GM19025 (cell line): Measurements from ENCODE around the gene UBR4.
A peak's percentile ranks its signal among the peaks of the same experiment; 100 is the strongest.
"Not testable (repeated sequence)": the region's sequence is repeated elsewhere in the genome, so short reads cannot be mapped to it uniquely, and the experiment has no call there.

Experiments
- ATAC-seq: cut with Tn5 transposase; IDR thresholded peaks from one replicate; pipeline ENCODE4 v1.9.1; 2021; ENCODE audit warnings: mild to moderate bottlenecking, low read depth, moderate library complexity; ENCODE audit not compliant: unreplicated experiment

The UBR4 gene

GRCh38 chr1:19220080-19220846 is 10.2 kb upstream of the UBR4 start:
- no peak for ATAC-seq

GRCh38 chr1:19219451-19219850 is 9.4 kb upstream of the UBR4 start:
- no peak for ATAC-seq

GRCh38 chr1:19216585-19216984 is 6.5 kb upstream of the UBR4 start:
- ATAC-seq, result not testable (repeated sequence)

DNA sequence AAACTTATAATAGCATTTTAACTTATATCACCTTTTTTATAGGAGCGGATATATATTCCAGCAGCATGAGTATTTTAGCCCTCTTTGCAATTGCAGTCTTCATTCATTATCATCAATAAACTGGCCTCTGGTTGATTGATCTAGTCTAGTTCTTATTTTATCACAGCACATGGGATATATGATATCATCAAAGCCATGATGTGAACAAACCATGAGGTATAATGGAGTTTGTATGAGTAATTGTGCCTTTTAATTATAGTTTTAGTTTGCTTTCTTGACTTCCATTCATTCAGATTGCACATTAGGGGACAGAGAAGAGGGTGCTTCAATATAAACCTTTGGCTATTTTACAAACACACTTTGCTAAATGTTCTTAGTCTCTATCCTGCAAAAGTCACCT is 3.5 kb upstream of the UBR4 start:
- ATAC-seq, result no peak

DNA sequence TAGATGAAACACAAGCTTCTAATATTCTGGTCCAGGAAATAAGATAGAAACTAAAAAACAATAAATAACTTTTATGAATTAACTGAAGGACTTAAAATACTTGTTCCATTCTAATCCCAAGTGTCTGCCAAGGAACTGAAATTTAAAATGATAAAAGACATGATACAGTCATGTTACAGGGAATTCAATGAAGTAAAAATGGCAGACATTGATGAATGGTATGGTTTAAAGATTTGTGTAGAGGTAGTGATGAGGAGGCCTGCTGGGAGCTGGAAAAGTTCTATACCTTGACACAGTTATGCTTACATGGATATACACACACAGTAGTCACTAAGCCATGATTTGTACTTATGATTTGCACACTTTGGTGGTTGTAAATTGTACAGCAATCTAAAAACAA is 2.1 kb upstream of the UBR4 start:
- ATAC-seq, result no peak

DNA sequence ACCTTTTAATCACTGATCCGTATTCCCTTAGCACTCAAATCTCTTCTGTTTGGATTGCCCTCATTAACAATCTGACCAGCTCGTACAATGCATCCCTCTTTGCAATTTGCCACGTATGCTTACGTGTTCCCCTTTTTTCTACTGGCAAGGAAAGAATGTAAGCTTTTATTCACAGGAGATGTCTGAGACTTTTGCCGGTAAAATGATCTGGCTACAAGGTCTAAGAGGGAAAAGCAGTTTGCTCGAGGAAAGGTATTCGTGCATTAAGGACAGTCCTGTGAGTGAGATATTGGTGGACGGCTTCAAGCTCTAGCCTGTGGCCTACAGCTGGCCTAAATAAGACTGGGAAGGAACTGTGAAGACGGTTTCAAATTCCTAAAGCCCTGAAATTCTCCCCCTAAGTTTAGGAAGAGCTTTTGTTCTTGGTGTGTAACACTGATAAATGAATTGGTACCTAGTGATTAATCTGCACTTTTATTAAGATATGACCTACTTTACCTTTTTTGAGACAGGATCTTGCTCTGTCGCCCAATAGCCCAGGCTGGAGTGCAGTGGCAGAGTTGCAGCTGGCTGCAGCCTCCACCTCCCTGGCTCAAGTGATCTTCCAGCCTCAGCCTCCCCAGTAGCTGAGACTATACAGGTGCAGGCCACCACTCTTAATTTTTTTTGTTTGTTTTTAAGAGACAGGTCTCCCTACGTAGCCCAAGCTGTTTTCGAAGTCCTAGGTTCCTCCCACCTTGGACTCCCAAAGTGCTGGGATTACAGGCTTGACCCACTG is 895 bp upstream of the UBR4 start:
- no peak for ATAC-seq

DNA sequence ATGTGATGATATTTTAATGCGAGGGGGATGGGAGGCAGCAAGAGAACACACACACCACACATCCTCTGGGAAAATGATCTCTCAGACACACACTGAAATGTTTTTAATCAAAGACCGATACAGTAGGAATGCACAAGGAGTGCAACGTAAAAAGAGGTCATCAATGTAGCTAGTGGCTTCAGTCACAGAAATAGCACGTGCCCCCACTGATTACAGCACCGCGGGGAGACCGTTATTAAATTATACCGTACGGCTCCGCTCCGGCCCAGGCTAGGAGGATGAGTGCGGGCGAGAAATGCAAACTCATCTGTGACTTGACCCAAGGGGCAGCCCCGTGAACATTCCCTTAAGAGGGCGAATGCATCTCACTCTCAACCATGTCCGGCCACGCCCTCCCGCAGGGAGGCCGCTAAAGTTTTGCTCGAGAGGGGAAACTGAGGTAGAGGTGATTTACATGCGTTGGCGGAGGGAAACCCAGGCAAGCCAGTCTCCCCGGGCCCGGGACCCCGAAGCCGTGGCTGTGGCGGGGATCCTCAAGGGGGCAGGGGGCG is 552 bp downstream of the UBR4 start:
- peak; percentile 44 for ATAC-seq

DNA sequence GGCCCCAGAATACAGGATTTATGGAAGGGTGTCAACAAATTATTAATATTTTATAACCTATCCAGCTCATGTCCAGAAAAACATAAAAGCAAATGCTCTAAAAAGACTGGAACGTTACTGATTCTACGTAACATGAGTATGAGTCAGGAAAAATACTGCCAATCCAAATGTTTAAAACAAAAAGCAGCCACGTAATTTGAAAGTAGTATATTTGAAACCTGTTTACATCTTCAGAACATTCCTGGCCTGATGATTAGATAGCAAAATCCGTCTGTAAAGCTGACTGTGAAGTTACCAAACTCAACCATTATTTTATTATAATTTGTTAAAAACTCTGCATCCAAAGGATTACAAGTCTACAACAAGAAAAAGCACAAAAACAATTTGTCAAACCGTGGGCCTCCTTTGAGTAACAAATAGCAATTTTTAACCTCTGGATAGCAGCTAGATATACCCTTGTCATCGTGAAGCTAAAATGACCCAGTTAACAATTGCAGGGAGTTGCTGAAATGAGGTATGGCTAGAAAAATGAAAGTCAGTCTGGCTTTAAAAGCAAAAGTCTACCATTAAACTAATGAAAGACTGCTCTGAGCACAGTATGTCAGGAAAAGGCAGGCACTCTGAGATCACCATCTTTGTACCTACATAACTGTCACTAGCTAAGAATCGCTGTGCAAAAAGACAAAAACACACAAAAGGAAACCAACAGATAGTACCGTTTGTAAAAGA is 1.2 kb downstream of the UBR4 start:
- no peak for ATAC-seq

GRCh38 chr1:19206947-19207346 is 3.1 kb downstream of the UBR4 start:
- no peak for ATAC-seq

GRCh38 chr1:19205845-19206244 is 4.2 kb downstream of the UBR4 start:
- ATAC-seq, result no peak

DNA sequence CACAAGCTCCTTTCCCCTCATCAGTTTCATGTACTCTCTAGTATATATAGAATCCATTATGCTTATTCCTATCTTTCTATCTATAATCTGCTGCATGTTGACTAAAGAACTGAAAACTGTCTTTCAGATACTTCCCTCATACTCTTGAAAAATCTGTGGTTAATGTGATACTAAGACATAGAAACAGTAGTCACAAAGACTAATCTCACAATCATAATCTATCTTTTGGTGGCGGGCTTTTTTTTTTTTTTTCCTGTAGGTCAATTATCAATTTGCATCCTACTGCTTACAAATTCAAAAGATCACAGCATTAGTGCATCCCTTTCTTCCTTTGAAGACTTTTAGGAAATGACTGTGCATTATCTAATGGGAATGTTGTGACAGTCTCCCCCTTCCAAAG is 4.7 kb downstream of the UBR4 start:
- ATAC-seq, result no peak

DNA sequence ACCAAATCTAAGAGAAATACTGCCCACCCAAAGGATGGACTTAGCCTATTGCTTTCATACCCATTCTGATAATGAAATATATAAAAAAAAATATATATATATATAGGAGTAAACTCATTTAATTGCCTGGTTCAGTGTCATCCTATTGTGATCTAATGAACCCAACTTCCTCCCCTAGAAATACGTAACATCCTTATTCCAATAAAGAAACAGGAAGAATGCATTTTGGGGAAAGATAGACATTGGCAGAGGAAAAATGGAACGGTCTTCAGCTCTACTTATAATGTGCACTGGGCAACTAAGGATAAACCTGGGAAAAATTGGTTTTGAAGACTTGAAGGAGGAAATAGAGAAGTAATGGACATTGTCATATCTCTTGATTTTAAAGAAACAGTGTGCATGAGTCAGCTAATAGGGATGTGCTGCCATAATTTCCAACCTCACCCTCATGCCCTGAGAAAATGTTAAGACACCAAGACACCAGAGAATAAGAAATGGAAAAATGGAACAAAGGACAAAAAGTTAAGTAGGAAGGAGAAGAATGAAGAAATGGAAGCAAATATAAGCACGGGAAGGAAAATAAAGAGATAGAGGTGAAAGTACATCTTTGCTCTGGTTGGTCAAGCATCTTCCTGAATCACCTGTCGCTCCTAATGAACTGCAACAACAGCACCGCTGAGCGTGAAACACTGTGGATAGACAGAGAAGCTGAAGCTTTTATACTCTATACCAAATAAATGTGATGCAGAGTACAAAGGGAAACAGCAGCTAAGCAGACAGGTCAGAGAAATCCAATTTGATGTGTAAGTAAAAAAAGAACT is 5.4 kb downstream of the UBR4 start:
- no peak for ATAC-seq

DNA sequence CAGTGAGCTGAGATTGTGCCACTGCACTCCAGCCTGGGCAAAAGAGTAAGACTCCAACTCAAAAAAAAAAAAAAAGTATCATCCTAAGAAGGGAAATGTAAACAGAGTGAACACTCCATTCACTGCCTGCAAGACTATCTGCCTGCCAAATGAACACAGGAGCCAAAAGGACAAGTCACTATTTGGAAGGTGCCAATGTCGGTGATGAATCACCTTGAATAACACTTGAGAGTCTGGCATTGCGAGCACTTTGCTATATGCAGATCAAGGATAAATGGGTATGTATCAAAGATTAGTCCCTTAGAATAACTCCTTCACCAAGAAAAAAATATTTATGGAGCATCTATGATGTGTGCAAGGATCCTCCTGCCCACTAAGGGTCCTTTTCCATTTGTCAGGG is 6.6 kb downstream of the UBR4 start:
- ATAC-seq, result no peak

GRCh38 chr1:19202396-19202795 is 7.7 kb downstream of the UBR4 start:
- ATAC-seq, result no peak

GRCh38 chr1:19199969-19200604 is 10.0 kb downstream of the UBR4 start:
- ATAC-seq, result no peak

GRCh38 chr1:19199329-19199968 is 10.6 kb downstream of the UBR4 start:
- ATAC-seq, result no peak

DNA sequence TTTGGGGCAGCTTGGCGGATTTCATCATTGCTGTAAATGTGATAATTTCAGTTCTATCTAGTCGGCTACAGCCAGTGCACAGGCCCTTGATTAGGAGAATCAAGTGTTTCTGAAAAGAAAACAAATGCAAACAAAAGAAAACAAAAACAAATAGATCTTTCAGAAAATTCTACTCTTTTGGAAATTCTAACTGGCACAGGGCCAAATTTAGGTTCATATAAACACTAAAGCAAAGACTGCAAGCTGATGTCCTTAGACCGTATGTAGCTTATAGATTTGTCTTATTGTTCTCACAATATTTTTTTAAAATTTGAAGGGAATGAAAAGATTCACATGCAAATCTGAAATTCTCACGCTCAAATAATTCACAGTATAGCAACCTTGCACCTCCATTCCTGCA is 11.2 kb downstream of the UBR4 start:
- no peak for ATAC-seq

GRCh38 chr1:19197845-19198244 is 12.2 kb downstream of the UBR4 start:
- no peak for ATAC-seq

DNA sequence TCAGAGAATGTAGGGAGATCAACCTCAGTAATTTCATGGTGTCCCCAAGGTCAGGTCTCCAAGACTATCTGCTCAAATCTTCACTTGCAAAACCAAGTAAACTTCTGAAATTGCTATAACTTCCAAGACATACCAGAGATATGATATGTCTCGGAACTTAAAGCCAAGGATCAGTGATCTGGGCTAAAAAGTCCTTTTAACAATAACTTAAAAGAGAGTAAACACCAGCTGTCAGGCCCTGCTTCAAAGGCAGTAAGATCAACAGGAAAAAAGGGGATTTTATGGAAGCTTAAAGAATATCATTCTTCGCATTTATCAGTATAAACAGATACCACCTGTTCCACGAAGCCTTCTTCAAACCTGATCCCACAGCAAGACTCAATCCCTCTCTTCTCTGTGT is 13.7 kb downstream of the UBR4 start:
- ATAC-seq, result no peak
